Measurements from ENCODE around the gene SCAP. TPM values are rescaled to one million over a fixed set of nuclear protein-coding genes. Genes with fewer than 3 reads are reported as not detected.

SCAP gene
- total and polyA plus RNA-seq, 2 of the 13 experiments (the other 11 are each of a cell fraction or from before 2014, with no cell fraction given), result 40.4 to 53.3 TPM

- TF ChIP-seq ZNF574 (CRISPR knock-in tag; IDR thresholded peaks at IDR 0.05) (0 out of 2 replicates have a peak, but pooled peaks have one; percentile 22), NONO (IDR thresholded peaks at IDR 0.05) (no peak), NONO (CRISPR knock-in tag; conservative IDR thresholded peaks at IDR 0.05) (0 out of 2 replicates have a peak, but pooled peaks have one; percentile 25), YY1 (IDR thresholded peaks at IDR 0.05; ENCODE audit: insufficient read depth, insufficient replicate concordance, low read depth, low read length) (no peak), IKZF4 (CRISPR knock-in tag; IDR thresholded peaks at IDR 0.05; ENCODE audit: borderline replicate concordance, low read depth, not compliant biosample characterization) (no peak), HNRNPLL (IDR thresholded peaks at IDR 0.05; ENCODE audit: low read depth, low read length, poor library complexity, severe bottlenecking) (no peak), TEF (CRISPR knock-in tag; IDR thresholded peaks at IDR 0.05) (no peak), XRCC5 (optimal IDR thresholded peaks at IDR 0.05; ENCODE audit: low read length) (peak; percentile 81), ZNF615 (CRISPR knock-in tag; IDR thresholded peaks at IDR 0.05; ENCODE audit: borderline replicate concordance) (no peak), KLF9 (CRISPR knock-in tag; IDR thresholded peaks at IDR 0.05; ENCODE audit: low read depth) (no peak), REL (CRISPR knock-in tag; conservative IDR thresholded peaks at IDR 0.05) (no peak), ZNF841 (CRISPR knock-in tag; IDR thresholded peaks at IDR 0.05; ENCODE audit: borderline replicate concordance) (no peak), TOPORS (CRISPR knock-in tag; IDR thresholded peaks at IDR 0.05) (no peak), KLF11 (CRISPR knock-in tag; IDR thresholded peaks at IDR 0.05) (no peak), U2AF2 (IDR thresholded peaks at IDR 0.05; ENCODE audit: low read depth, low read length) (no peak), LRRFIP1 (CRISPR knock-in tag; conservative IDR thresholded peaks at IDR 0.05) (no peak), ZNF512B (CRISPR knock-in tag; IDR thresholded peaks at IDR 0.05; ENCODE audit: borderline replicate concordance) (no peak), FOSL1 (CRISPR knock-in tag; IDR thresholded peaks at IDR 0.05; ENCODE audit: borderline replicate concordance) (no peak)
Observed at GRCh38 chr3:47420511-47421484, 54.9 kb downstream of the SCAP start (continued).

All from HepG2 (cell line).